ENCODE results near the gene FLAD1. TPM values are rescaled to one million over a fixed set of nuclear protein-coding genes. Genes with fewer than 3 reads are reported as not detected.

Gene FLAD1
- total RNA-seq, 2 experiments from 2014 or later = 16.7 to 19.4 TPM

- H3K9me3 Mint-ChIP-seq = no peaks in the 10 kb centered on the region
- peak within 1 kb of the TSS; percentile 70 for H3K27ac Mint-ChIP-seq
- Histone ChIP-seq H3K4me1 (ENCODE audit: insufficient read depth, low read length) (peaks cover 55% of the 10 kb centered on the region), H3K27ac (ENCODE audit: low read depth in 1 of 2, low read length in 2 of 2) (peak within 1 kb of the TSS in 1 of 2 donors; percentile 34), H3K9me3 (ENCODE audit: control insufficient read depth in 1 of 2, insufficient read depth in 1 of 2, low read length in 2 of 2) (no peaks in the 10 kb centered on the region), H3K36me3 (ENCODE audit: insufficient read depth, low read length) (peaks cover 53% of the 10 kb centered on the region), H3K4me3 (ENCODE audit: low read length) (no peak within 1 kb of the TSS), H3K27me3 (ENCODE audit: control insufficient read depth in 1 of 2, insufficient read depth in 2 of 2, low read length in 2 of 2) (no peaks in the 10 kb centered on the region)
- DNase-seq (peak in 5 of 14 experiments; percentile 27 to 65 (median 50)), ATAC-seq (ENCODE audit: poor library complexity) (no peak)
- no peak for TF ChIP-seq CTCF (IDR thresholded peaks at IDR 0.05)
- no peaks in the 10 kb centered on the region for H3K27me3 Mint-ChIP-seq
- CTCF ChIA-PET = interaction anchor here (0.9 to 10.7 kb wide), 5 partner anchors 8 to 91 kb away, joined by 3 to 71 read pairs (median 8); partner anchors contain the start of genes PMVK and PYGO2
- H3K4me3 Mint-ChIP-seq = peak within 1 kb of the TSS; percentile 55
- H3K36me3 Mint-ChIP-seq (ENCODE audit: low read depth) = peaks cover 47% of the 10 kb centered on the region
- peaks cover 30% of the 10 kb centered on the region for H3K4me1 Mint-ChIP-seq (ENCODE audit: low read depth)
- POLR2A ChIA-PET = interaction anchor here (1.1 to 2.4 kb wide), 7 partner anchors 9 to 43 kb away, joined by 3 to 9 read pairs (median 4); partner anchors contain the start of genes PBXIP1, PMVK and PYGO2
- intact Hi-C loops (cut with DNase I, micrococcal nuclease) = no loop called here
Measured at GRCh38 chr1:154970631-154971340, 12.4 kb upstream of the FLAD1 start, which contains the start of gene SHC1. TSS of gene SHC1 (minus strand) at chr1:154970747. CDS start at chr1:154970526, 221 bp downstream.

- H3K27me3 ChIP-seq (ENCODE audit: control insufficient read depth in 1 of 2, insufficient read depth in 2 of 2, low read length in 2 of 2) = no peaks in the 10 kb centered on the region
- Mint-ChIP-seq H3K27me3 (no peaks in the 10 kb centered on the region), H3K9me3 (no peaks in the 10 kb centered on the region), H3K4me1 (ENCODE audit: low read depth) (peaks cover 30% of the 10 kb centered on the region), H3K27ac (peak overlapping the region; percentile 29), H3K4me3 (peak overlapping the region; percentile 55), H3K36me3 (ENCODE audit: low read depth) (peaks cover 41% of the 10 kb centered on the region)
- intact Hi-C loops (cut with DNase I, micrococcal nuclease) = no loop called here
- no peak overlapping the region for H3K27ac ChIP-seq (ENCODE audit: low read depth in 1 of 2, low read length in 2 of 2)
- CTCF ChIA-PET = interaction anchor here (0.9 to 10.7 kb wide), 8 partner anchors 9 to 90 kb away, joined by 3 to 71 read pairs (median 6); partner anchors contain the start of genes PMVK and PYGO2
- H3K4me3 ChIP-seq (ENCODE audit: low read length) = no peak overlapping the region
- H3K9me3 ChIP-seq (ENCODE audit: control insufficient read depth in 1 of 2, insufficient read depth in 1 of 2, low read length in 2 of 2) = no peaks in the 10 kb centered on the region
- no peak for ATAC-seq (ENCODE audit: poor library complexity)
- no peak for TF ChIP-seq CTCF (IDR thresholded peaks at IDR 0.05)
- H3K36me3 ChIP-seq (ENCODE audit: insufficient read depth, low read length) = peaks cover 46% of the 10 kb centered on the region
- DNase-seq = no peak
- peaks cover 61% of the 10 kb centered on the region for H3K4me1 ChIP-seq (ENCODE audit: insufficient read depth, low read length)
- POLR2A ChIA-PET = interaction anchor here (1.1 to 5.6 kb wide), 8 partner anchors 10 to 45 kb away, joined by 3 to 46 read pairs (median 8); partner anchors contain the start of genes FLAD1, PBXIP1, PMVK and PYGO2
Measured at GRCh38 chr1:154971341-154971998, 11.7 kb upstream of the FLAD1 start.

- H3K27me3 ChIP-seq (ENCODE audit: control insufficient read depth in 1 of 2, insufficient read depth in 2 of 2, low read length in 2 of 2) = no peaks in the 10 kb centered on the region
- peaks cover 34% of the 10 kb centered on the region for H3K36me3 Mint-ChIP-seq (ENCODE audit: low read depth)
- ATAC-seq (ENCODE audit: poor library complexity) (no peak), DNase-seq (no peak)
- no peak for TF ChIP-seq CTCF (IDR thresholded peaks at IDR 0.05)
- H3K9me3 ChIP-seq (ENCODE audit: control insufficient read depth in 1 of 2, insufficient read depth in 1 of 2, low read length in 2 of 2) = no peaks in the 10 kb centered on the region
- intact Hi-C loops (cut with DNase I, micrococcal nuclease) = loop anchor here in 1 of 2 experiments (2.0 kb wide), 2 partner anchors 15 to 45 kb away; partner anchors contain the start of gene PBXIP1
- peaks cover 39% of the 10 kb centered on the region for H3K36me3 ChIP-seq (ENCODE audit: insufficient read depth, low read length)
- ChIA-PET POLR2A (interaction anchor here (1.1 to 5.6 kb wide), 4 partner anchors 11 to 44 kb away, joined by 3 to 46 read pairs (median 41); partner anchors contain the start of genes FLAD1 and PBXIP1), CTCF (interaction anchor here (1.4 to 10.7 kb wide), 5 partner anchors 10 to 89 kb away, joined by 3 to 71 read pairs (median 24); partner anchors contain the start of gene PYGO2)
- no peaks in the 10 kb centered on the region for H3K27me3 Mint-ChIP-seq
- H3K4me1 Mint-ChIP-seq (ENCODE audit: low read depth) = peaks cover 30% of the 10 kb centered on the region
- H3K4me3 ChIP-seq (ENCODE audit: low read length) = no peak overlapping the region
- H3K27ac Mint-ChIP-seq = no peak overlapping the region
- H3K4me3 Mint-ChIP-seq = no peak overlapping the region
- peaks cover 62% of the 10 kb centered on the region for H3K4me1 ChIP-seq (ENCODE audit: insufficient read depth, low read length)
- no peaks in the 10 kb centered on the region for H3K9me3 Mint-ChIP-seq
- H3K27ac ChIP-seq (ENCODE audit: low read depth in 1 of 2, low read length in 2 of 2) = no peak overlapping the region
Measured at GRCh38 chr1:154972213-154972516, 11.0 kb upstream of the FLAD1 start.

Measured in CD4-positive, alpha-beta T cell (primary cell).